ENCODE data around the gene SYCP1. TPM values are rescaled to one million over a fixed set of nuclear protein-coding genes. Genes with fewer than 3 reads are reported as not detected.

SYCP1 gene
- total and polyA plus RNA-seq, 2 experiments from 2014 or later: 0.24 to 0.66 TPM

- H3K9me2 ChIP-seq (ENCODE audit: insufficient read depth): no peaks in the 10 kb centered on the region; the same call in 1 of the 2 replicates
- no peak overlapping the region for H3K4me2 ChIP-seq
- H4K20me1 ChIP-seq (replicated peaks; ENCODE audit: insufficient read depth): no peaks in the 10 kb centered on the region
- Mint-ChIP-seq H3K4me1 (no peaks in the 10 kb centered on the region), H3K27ac (no peak overlapping the region), H3K36me3 (ENCODE audit: low read depth) (peaks cover 15% of the 10 kb centered on the region; the same call in 2 of the 3 replicates), H3K27me3 (ENCODE audit: insufficient read depth, low read depth, poor library complexity) (no peaks in the 10 kb centered on the region), H3K9me3 (peaks cover 28% of the 10 kb centered on the region), H3K4me3 (no peak overlapping the region)
- H3K4me3 ChIP-seq: no peak overlapping the region
- no peak for DNase-seq (ENCODE audit: low spot score)
- H3K27me3 ChIP-seq (ENCODE audit: insufficient read depth): no peaks in the 10 kb centered on the region
- H3K4me1 ChIP-seq (ENCODE audit: insufficient read depth): no peaks in the 10 kb centered on the region
- no peak overlapping the region for H3K27ac ChIP-seq (ENCODE audit: low read depth)
- TF ChIP-seq STAT1 (IDR thresholded peaks at IDR 0.05; ENCODE audit: unreplicated experiment) (no peak), NANOG (IDR thresholded peaks at IDR 0.05; ENCODE audit: borderline replicate concordance) (no peak), CREB1 (CRISPR knock-in tag; IDR thresholded peaks at IDR 0.05; ENCODE audit: low read depth) (no peak), ZNF462 (CRISPR knock-in tag; IDR thresholded peaks at IDR 0.05) (no peak), ZNF331 (CRISPR knock-in tag; IDR thresholded peaks at IDR 0.05; ENCODE audit: low read depth) (no peak)
- TF ChIP-seq, protein P1, sequence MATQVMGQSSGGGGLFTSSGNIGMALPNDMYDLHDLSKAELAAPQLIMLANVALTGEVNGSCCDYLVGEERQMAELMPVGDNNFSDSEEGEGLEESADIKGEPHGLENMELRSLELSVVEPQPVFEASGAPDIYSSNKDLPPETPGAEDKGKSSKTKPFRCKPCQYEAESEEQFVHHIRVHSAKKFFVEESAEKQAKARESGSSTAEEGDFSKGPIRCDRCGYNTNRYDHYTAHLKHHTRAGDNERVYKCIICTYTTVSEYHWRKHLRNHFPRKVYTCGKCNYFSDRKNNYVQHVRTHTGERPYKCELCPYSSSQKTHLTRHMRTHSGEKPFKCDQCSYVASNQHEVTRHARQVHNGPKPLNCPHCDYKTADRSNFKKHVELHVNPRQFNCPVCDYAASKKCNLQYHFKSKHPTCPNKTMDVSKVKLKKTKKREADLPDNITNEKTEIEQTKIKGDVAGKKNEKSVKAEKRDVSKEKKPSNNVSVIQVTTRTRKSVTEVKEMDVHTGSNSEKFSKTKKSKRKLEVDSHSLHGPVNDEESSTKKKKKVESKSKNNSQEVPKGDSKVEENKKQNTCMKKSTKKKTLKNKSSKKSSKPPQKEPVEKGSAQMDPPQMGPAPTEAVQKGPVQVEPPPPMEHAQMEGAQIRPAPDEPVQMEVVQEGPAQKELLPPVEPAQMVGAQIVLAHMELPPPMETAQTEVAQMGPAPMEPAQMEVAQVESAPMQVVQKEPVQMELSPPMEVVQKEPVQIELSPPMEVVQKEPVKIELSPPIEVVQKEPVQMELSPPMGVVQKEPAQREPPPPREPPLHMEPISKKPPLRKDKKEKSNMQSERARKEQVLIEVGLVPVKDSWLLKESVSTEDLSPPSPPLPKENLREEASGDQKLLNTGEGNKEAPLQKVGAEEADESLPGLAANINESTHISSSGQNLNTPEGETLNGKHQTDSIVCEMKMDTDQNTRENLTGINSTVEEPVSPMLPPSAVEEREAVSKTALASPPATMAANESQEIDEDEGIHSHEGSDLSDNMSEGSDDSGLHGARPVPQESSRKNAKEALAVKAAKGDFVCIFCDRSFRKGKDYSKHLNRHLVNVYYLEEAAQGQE (IDR thresholded peaks at IDR 0.05; ENCODE audit: unreplicated experiment): no peak
- TF ChIP-seq, protein P2, sequence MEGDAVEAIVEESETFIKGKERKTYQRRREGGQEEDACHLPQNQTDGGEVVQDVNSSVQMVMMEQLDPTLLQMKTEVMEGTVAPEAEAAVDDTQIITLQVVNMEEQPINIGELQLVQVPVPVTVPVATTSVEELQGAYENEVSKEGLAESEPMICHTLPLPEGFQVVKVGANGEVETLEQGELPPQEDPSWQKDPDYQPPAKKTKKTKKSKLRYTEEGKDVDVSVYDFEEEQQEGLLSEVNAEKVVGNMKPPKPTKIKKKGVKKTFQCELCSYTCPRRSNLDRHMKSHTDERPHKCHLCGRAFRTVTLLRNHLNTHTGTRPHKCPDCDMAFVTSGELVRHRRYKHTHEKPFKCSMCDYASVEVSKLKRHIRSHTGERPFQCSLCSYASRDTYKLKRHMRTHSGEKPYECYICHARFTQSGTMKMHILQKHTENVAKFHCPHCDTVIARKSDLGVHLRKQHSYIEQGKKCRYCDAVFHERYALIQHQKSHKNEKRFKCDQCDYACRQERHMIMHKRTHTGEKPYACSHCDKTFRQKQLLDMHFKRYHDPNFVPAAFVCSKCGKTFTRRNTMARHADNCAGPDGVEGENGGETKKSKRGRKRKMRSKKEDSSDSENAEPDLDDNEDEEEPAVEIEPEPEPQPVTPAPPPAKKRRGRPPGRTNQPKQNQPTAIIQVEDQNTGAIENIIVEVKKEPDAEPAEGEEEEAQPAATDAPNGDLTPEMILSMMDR (conservative IDR thresholded peaks at IDR 0.05; ENCODE audit: low read depth in 2 of 2): no peak
- TF ChIP-seq, protein P3, sequence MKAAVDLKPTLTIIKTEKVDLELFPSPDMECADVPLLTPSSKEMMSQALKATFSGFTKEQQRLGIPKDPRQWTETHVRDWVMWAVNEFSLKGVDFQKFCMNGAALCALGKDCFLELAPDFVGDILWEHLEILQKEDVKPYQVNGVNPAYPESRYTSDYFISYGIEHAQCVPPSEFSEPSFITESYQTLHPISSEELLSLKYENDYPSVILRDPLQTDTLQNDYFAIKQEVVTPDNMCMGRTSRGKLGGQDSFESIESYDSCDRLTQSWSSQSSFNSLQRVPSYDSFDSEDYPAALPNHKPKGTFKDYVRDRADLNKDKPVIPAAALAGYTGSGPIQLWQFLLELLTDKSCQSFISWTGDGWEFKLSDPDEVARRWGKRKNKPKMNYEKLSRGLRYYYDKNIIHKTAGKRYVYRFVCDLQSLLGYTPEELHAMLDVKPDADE (IDR thresholded peaks at IDR 0.05): no peak
- H2AFZ ChIP-seq: no peak overlapping the region
- ATAC-seq: no peak
- H3F3A ChIP-seq (replicated peaks; ENCODE audit: low read depth): no peaks in the 10 kb centered on the region
- H3K79me2 ChIP-seq (replicated peaks; ENCODE audit: insufficient read depth): no peaks in the 10 kb centered on the region
- H3K36me3 ChIP-seq (ENCODE audit: insufficient read depth): peaks cover 4% of the 10 kb centered on the region; the same call in 1 of the 2 replicates
Measured at GRCh38 chr1:114820392-114820791, 34.3 kb upstream of the SYCP1 start.
